ENCODE measurements around the gene APOH.

Gene APOH

DNA sequence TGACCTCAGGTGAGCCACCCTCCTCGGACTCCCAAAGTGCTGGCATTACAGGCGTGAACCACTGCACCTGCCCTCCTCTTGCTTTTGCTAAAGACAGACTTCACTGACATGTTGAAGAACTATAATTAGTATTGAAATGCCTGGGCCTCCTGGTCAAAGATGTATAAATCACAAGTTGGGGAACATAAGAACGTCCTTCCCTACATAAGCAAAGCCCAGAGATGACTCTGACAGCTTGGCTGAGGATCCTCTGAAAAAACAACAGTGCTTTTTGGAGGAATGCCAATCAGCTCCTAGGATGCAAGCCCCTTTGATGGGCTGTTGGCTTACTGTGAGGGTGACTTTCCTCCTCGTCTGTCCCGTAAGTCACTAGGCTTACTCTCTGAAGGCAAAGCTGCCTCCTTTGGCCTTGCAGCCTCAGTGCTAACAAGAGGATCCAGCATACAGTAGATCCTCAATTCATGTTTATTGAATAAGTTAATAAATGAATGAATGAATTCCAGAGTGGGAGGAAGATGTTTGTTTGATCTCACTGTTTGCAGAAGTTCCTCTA, 6.3 kb downstream of the APOH start:
- no peak for DNase-seq (ENCODE audit: low read depth)
- TF ChIP-seq MYC (IDR thresholded peaks at IDR 0.05; ENCODE audit: low read depth, low read length) (no peak), POLR2A (IDR thresholded peaks at IDR 0.05; ENCODE audit: extremely low read depth, insufficient read length) (no peak)
- TF ChIP-seq, protein P1, sequence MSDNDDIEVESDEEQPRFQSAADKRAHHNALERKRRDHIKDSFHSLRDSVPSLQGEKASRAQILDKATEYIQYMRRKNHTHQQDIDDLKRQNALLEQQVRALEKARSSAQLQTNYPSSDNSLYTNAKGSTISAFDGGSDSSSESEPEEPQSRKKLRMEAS (IDR thresholded peaks at IDR 0.05; ENCODE audit: low read depth, low read length) = no peak
- TF ChIP-seq, protein P2, sequence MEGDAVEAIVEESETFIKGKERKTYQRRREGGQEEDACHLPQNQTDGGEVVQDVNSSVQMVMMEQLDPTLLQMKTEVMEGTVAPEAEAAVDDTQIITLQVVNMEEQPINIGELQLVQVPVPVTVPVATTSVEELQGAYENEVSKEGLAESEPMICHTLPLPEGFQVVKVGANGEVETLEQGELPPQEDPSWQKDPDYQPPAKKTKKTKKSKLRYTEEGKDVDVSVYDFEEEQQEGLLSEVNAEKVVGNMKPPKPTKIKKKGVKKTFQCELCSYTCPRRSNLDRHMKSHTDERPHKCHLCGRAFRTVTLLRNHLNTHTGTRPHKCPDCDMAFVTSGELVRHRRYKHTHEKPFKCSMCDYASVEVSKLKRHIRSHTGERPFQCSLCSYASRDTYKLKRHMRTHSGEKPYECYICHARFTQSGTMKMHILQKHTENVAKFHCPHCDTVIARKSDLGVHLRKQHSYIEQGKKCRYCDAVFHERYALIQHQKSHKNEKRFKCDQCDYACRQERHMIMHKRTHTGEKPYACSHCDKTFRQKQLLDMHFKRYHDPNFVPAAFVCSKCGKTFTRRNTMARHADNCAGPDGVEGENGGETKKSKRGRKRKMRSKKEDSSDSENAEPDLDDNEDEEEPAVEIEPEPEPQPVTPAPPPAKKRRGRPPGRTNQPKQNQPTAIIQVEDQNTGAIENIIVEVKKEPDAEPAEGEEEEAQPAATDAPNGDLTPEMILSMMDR (IDR thresholded peaks at IDR 0.05; ENCODE audit: low read depth, low read length) = no peak
- H3K4me3 ChIP-seq (ENCODE audit: low read depth, low read length) = no peak overlapping the region

DNA sequence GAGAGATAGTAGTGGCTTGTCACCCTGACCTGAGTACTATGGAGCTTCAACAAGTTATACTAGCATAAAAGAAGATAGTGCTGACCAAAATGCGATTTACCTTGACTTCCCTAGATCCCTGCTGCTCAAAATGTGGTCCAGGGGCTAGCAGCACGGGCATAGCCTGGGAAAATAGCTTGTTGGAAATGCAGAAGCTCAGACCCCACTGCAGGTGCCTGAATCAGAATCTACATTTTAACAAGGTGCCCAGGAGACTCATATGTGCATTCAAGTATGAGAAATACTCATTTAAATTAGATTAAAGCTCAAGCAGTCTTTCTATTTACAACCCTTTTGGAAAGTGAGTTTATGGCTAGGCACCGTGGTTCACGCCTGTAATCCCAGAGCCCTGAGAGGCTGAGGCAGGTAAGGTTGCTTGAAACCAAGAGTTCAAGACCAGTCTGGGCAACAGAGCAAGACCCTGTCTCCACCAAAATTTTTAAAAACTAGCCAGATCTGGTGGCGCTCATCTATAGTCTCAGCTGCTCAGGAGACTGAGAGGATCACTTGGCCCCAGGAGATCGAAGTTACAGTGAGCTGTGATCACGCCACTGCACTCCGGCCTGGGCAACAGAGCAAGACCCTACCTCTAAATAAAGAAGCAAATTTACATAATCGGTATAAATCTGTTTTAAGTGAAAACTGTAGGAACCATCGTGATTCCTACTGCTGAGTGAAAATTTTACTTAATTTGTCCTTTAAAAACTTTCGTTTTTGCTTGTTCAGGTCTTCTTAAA, 7.3 kb downstream of the APOH start:
- TF ChIP-seq MYC (IDR thresholded peaks at IDR 0.05; ENCODE audit: low read depth, low read length) (no peak), POLR2A (IDR thresholded peaks at IDR 0.05; ENCODE audit: extremely low read depth, insufficient read length) (no peak)
- TF ChIP-seq, protein P1 (IDR thresholded peaks at IDR 0.05; ENCODE audit: low read depth, low read length) = no peak
- TF ChIP-seq, protein P2 (IDR thresholded peaks at IDR 0.05; ENCODE audit: low read depth, low read length) = no peak
- no peak overlapping the region for H3K4me3 ChIP-seq (ENCODE audit: low read depth, low read length)
- no peak for DNase-seq (ENCODE audit: low read depth)

DNA sequence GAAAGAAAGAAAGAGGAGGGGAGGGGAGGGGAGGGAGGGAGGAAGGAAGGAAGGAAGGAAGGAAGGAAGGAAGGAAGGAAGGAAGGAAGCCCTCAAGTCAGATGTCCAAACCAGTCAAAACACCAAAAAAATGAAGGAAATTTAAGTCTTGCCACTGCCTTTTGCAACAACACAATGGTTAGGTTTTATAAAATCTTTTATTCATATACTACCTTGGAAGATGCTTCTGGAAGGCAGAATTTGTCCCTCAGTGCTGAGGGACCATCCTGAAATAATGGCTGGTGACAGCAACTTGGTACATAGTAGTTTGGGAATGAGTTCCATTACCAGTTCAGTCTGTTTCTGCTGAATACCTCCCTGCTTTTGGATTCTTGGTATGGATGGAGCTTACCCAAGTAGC, 7.9 kb downstream of the APOH start:
- TF ChIP-seq POLR2A (IDR thresholded peaks at IDR 0.05; ENCODE audit: extremely low read depth, insufficient read length) (no peak), MYC (IDR thresholded peaks at IDR 0.05; ENCODE audit: low read depth, low read length) (no peak)
- TF ChIP-seq, protein P1 (IDR thresholded peaks at IDR 0.05; ENCODE audit: low read depth, low read length) = no peak
- TF ChIP-seq, protein P2 (IDR thresholded peaks at IDR 0.05; ENCODE audit: low read depth, low read length) = no peak
- no peak for DNase-seq (ENCODE audit: low read depth)
- H3K4me3 ChIP-seq (ENCODE audit: low read depth, low read length) = no peak overlapping the region

DNA sequence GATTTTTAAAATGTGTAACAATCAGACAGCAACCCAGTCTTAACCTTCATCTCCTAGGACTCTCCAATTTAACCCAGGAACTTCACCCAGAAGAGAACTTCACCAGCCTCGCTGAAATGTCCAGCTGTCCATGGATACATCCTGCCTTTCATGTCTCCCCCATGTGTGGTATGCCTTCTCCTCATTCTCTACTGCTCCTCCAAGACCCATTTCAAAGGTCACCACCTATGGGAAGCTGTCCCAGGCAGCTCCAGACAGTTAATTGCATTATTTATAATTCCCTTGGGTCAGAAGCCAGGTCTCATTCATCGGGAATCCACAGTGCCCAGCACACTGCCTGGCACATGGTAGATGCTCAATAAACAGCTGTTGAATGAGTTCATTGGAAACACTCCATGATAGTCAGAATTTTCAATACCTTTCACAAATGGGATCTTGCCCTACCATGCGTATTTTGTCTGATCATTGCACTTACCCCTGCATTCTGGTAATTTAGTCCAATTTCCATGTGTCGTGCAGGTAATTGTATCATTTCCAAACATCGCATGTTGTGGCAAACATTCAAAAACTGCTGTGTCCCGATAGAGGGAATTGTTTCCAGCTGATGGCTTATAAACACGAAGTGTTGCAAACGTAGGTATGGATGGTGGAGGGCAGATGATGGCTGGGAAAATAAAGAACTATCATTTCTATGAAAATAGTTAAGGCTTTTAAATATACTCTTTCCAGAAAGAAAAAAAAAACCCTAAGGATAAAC, 9.0 kb downstream of the APOH start:
- TF ChIP-seq, protein P2 (IDR thresholded peaks at IDR 0.05; ENCODE audit: low read depth, low read length) = no peak
- no peak for TF ChIP-seq MYC (IDR thresholded peaks at IDR 0.05; ENCODE audit: low read depth, low read length)
- TF ChIP-seq, protein P1 (IDR thresholded peaks at IDR 0.05; ENCODE audit: low read depth, low read length) = no peak
- no peak for TF ChIP-seq POLR2A (IDR thresholded peaks at IDR 0.05; ENCODE audit: extremely low read depth, insufficient read length)

DNA sequence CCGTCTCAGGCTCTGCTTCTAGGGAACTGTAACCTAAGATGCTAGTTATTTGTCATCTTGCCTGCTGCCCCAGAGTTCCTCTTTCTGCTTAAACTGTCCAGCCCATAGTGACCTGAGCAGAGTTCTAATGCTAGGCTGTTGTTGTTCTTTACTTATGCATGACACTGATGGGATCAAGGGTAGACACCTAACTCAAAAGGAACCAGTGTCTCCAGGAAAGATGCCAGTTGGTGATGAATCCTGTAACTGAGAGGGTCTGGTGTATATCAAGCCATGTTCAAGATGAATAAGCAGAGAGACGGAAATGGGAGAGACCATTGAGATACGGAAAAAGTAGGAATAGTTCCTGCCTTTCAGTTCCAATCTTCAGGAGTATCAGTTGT, 13.7 kb downstream of the APOH start:
- H3K4me3 ChIP-seq (ENCODE audit: low read depth, low read length) = no peak overlapping the region
- DNase-seq (ENCODE audit: low read depth) = no peak
- TF ChIP-seq, protein P1 (IDR thresholded peaks at IDR 0.05; ENCODE audit: low read depth, low read length) = no peak
- TF ChIP-seq POLR2A (IDR thresholded peaks at IDR 0.05; ENCODE audit: extremely low read depth, insufficient read length) (no peak), MYC (IDR thresholded peaks at IDR 0.05; ENCODE audit: low read depth, low read length) (no peak)
- TF ChIP-seq, protein P2 (IDR thresholded peaks at IDR 0.05; ENCODE audit: low read depth, low read length) = no peak

More for the DNA sequence above, 9.0 kb downstream of the APOH start:
- H3K4me3 ChIP-seq (ENCODE audit: low read depth, low read length) = no peak overlapping the region
- DNase-seq (ENCODE audit: low read depth) = no peak
